ENCODE measurements around the gene SCAPER. TPM values are rescaled to one million over a fixed set of nuclear protein-coding genes. Genes with fewer than 3 reads are reported as not detected.

The SCAPER gene
- total RNA-seq, 1 experiment from 2014 or later, result 14.7 TPM

DNA sequence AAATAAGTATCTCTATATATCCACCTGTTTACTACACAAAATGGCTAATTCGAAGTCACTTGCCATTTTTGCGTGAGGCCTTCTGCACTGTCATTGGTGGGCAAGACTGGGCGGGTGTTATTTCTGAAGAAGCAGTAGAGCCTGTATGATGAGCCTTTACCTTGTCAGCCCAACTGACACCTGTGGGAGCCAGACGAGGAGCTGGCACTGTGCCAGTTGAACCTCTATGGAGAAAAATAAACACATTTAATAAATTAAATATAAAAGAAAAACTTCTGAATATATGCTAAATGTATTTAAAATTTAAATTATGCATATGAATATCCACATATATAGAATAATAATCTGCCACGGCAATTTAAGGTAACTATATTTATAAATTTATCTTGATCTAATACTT, 109.9 kb downstream of the SCAPER start:
- H4K20me1 ChIP-seq (ENCODE audit: insufficient read depth), result no peaks in the 10 kb centered on the region
- H3K9me2 ChIP-seq (ENCODE audit: insufficient read depth), result no peaks in the 10 kb centered on the region
- TF ChIP-seq EGR1 (IDR thresholded peaks at IDR 0.05; ENCODE audit: low read depth) (no peak), CBX3 (IDR thresholded peaks at IDR 0.05; ENCODE audit: low read depth) (no peak), CEBPB (IDR thresholded peaks at IDR 0.05; ENCODE audit: low read depth) (no peak), ELF1 (IDR thresholded peaks at IDR 0.05; ENCODE audit: borderline replicate concordance, low read depth) (no peak), TCF7L2 (IDR thresholded peaks at IDR 0.05; ENCODE audit: borderline replicate concordance, extremely low read depth, insufficient read depth, insufficient read length) (no peak), SRF (IDR thresholded peaks at IDR 0.05; ENCODE audit: low read depth) (no peak), SP1 (IDR thresholded peaks at IDR 0.05; ENCODE audit: low read depth) (no peak), YY1 (IDR thresholded peaks at IDR 0.05; ENCODE audit: extremely low read depth, insufficient replicate concordance, low read depth, low read length) (no peak), SIN3A (IDR thresholded peaks at IDR 0.05; ENCODE audit: low read depth) (no peak), MAX (IDR thresholded peaks at IDR 0.05) (no peak), JUND (IDR thresholded peaks at IDR 0.05) (no peak), ZNF274 (IDR thresholded peaks at IDR 0.05; ENCODE audit: low read depth, low read length) (no peak), ZBTB33 (IDR thresholded peaks at IDR 0.05; ENCODE audit: extremely low read depth, insufficient replicate concordance, low read length) (no peak), ZFX (IDR thresholded peaks at IDR 0.05) (no peak), CTCF (IDR thresholded peaks at IDR 0.05 in 2 of 3, conservative IDR thresholded peaks at IDR 0.05 in 1 of 3; ENCODE audit: borderline replicate concordance in 1 of 3, insufficient read depth in 1 of 3, low read depth in 2 of 3, low read length in 2 of 3) (no peak)
- TF ChIP-seq, protein P1, sequence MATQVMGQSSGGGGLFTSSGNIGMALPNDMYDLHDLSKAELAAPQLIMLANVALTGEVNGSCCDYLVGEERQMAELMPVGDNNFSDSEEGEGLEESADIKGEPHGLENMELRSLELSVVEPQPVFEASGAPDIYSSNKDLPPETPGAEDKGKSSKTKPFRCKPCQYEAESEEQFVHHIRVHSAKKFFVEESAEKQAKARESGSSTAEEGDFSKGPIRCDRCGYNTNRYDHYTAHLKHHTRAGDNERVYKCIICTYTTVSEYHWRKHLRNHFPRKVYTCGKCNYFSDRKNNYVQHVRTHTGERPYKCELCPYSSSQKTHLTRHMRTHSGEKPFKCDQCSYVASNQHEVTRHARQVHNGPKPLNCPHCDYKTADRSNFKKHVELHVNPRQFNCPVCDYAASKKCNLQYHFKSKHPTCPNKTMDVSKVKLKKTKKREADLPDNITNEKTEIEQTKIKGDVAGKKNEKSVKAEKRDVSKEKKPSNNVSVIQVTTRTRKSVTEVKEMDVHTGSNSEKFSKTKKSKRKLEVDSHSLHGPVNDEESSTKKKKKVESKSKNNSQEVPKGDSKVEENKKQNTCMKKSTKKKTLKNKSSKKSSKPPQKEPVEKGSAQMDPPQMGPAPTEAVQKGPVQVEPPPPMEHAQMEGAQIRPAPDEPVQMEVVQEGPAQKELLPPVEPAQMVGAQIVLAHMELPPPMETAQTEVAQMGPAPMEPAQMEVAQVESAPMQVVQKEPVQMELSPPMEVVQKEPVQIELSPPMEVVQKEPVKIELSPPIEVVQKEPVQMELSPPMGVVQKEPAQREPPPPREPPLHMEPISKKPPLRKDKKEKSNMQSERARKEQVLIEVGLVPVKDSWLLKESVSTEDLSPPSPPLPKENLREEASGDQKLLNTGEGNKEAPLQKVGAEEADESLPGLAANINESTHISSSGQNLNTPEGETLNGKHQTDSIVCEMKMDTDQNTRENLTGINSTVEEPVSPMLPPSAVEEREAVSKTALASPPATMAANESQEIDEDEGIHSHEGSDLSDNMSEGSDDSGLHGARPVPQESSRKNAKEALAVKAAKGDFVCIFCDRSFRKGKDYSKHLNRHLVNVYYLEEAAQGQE (IDR thresholded peaks at IDR 0.05; ENCODE audit: low read depth), result no peak
- TF ChIP-seq, protein P2, sequence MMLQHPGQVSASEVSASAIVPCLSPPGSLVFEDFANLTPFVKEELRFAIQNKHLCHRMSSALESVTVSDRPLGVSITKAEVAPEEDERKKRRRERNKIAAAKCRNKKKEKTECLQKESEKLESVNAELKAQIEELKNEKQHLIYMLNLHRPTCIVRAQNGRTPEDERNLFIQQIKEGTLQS (IDR thresholded peaks at IDR 0.05), result no peak
- H2AFZ ChIP-seq (ENCODE audit: low read depth, low read length, poor library complexity, severe bottlenecking), result no peak overlapping the region
- no TSS peak for BruUV-seq (replicated peaks)
- H3K79me2 ChIP-seq (ENCODE audit: insufficient read depth, low read length), result no peaks in the 10 kb centered on the region
- no peak overlapping the region for H3K4me3 ChIP-seq (replicated peaks in 1 of 2; ENCODE audit: low read depth in 1 of 2, low read length in 2 of 2)
- DNase-seq (ENCODE audit: low read depth, low spot score), result no peak
- no peaks in the 10 kb centered on the region for H3K36me3 ChIP-seq (ENCODE audit: control insufficient read depth in 1 of 2, insufficient read depth in 2 of 2, low read length in 2 of 2)
- ChIA-PET POLR2A (no interaction called here), CTCF (no interaction called here), RAD21 (ENCODE audit: low non-redundant PET in 1 of 2, low total read pairs in 2 of 2, uncharacterized antibody in 2 of 2, unreplicated experiment in 2 of 2) (no interaction called here)
- no peak overlapping the region for H3K9ac ChIP-seq (ENCODE audit: low read length)
- H3K4me1 ChIP-seq (ENCODE audit: control insufficient read depth in 1 of 2, insufficient read depth in 2 of 2, low read length in 2 of 2), result no peaks in the 10 kb centered on the region
- ATAC-seq, result no peak
- no peak overlapping the region for H3K4me2 ChIP-seq (ENCODE audit: low read length)
- H3K9me3 ChIP-seq (ENCODE audit: control insufficient read depth in 1 of 2, insufficient read depth in 1 of 2, low read depth in 1 of 2, low read length in 2 of 2), result no peaks in the 10 kb centered on the region
- H3K27me3 ChIP-seq (ENCODE audit: insufficient read depth, low read length), result no peaks in the 10 kb centered on the region
- H3K27ac ChIP-seq (ENCODE audit: low read depth, low read length), result no peak overlapping the region
- intact Hi-C loops (cut with micrococcal nuclease), result no loop called here

Measured in HCT116 (cell line).